DND-41 (cell line): ENCODE data around the gene PBX3.

Experiments used
- ATAC-seq: fragments of 200-7000 bp; cut with Tn5 transposase; 3 replicates; pipeline ENCODE4 v1.9.1; 2021; ENCODE audit warnings: low read depth; ENCODE audit not compliant: insufficient read depth
- DNase-seq: peaks from one replicate; pipeline ENCODE4 v3.0.0-alpha.2; 2020
- H2AFZ ChIP-seq: 2 replicates; pipeline ENCODE4 v1.6.0; 2012; ENCODE audit warnings: low read depth, low read length
- H3K27ac ChIP-seq: 2 replicates; pipeline ENCODE4 v1.5.1; 2012; ENCODE audit warnings: low read length, inconsistent platforms
- H3K27me3 ChIP-seq: fragments of 200-600 bp; sonication (generic); 2 replicates; pipeline ENCODE4 v1.6.0; 2012; ENCODE audit warnings: low read length, mild to moderate bottlenecking, inconsistent platforms; ENCODE audit not compliant: insufficient read depth, poor library complexity
- H3K36me3 ChIP-seq: 2 replicates; pipeline ENCODE4 v1.5.1; 2012; ENCODE audit warnings: low read length, inconsistent platforms; ENCODE audit not compliant: insufficient read depth
- H3K4me1 ChIP-seq: 2 replicates; pipeline ENCODE4 v1.5.1; 2012; ENCODE audit warnings: mild to moderate bottlenecking, low read length; ENCODE audit not compliant: insufficient read depth
- H3K4me2 ChIP-seq: 2 replicates; pipeline ENCODE4 v1.6.0; 2012; ENCODE audit warnings: mild to moderate bottlenecking, moderate library complexity, low read length, inconsistent platforms; ENCODE audit not compliant: insufficient read depth
- H3K4me3 ChIP-seq, 2 experiments: fragments of 200-600 bp in 1 of 2; shearing (Covaris generic) in 1 of 2; 2 replicates each; pipeline ENCODE4 v1.5.1; 2012 to 2016; ENCODE audit warnings: inconsistent platforms in 2 of 2, low read length in 2 of 2, mild to moderate bottlenecking in 2 of 2, low read depth in 1 of 2, moderate library complexity in 1 of 2
- H3K79me2 ChIP-seq: 2 replicates; pipeline ENCODE4 v1.6.0; 2012; ENCODE audit warnings: low read length, inconsistent platforms; ENCODE audit not compliant: insufficient read depth
- H3K9ac ChIP-seq: 2 replicates; pipeline ENCODE4 v1.6.0; 2012; ENCODE audit warnings: low read depth, mild to moderate bottlenecking, inconsistent platforms, low read length, moderate library complexity
- H3K9me3 ChIP-seq: 2 replicates; pipeline ENCODE4 v1.5.1; 2012; ENCODE audit warnings: low read length, moderate library complexity, mild to moderate bottlenecking, inconsistent platforms; ENCODE audit not compliant: insufficient read depth, severe bottlenecking
- H4K20me1 ChIP-seq: 2 replicates; pipeline ENCODE4 v1.6.0; 2012; ENCODE audit warnings: low read length; ENCODE audit not compliant: insufficient read depth
- CTCF ChIP-seq: IDR thresholded peaks from 2 replicates; pipeline ENCODE4 v1.5.1; 2012; ENCODE audit warnings: borderline replicate concordance, low read length, moderate library complexity, mild to moderate bottlenecking; ENCODE audit not compliant: poor library complexity, severe bottlenecking; ENCODE audit errors: extremely low read depth
- EZH2 ChIP-seq: IDR thresholded peaks from 3 replicates; pipeline ENCODE4 v1.6.1; 2012; ENCODE audit warnings: borderline replicate concordance, low read depth, mild to moderate bottlenecking, moderate library complexity, low read length, inconsistent platforms; ENCODE audit not compliant: severe bottlenecking

Gene PBX3

GRCh38 chr9:125745682-125746016, 1.5 kb upstream of the PBX3 start:
- H3K79me2 ChIP-seq = peaks cover 22% of the 10 kb centered on the region
- TF ChIP-seq CTCF = no peak
- no peak for TF ChIP-seq EZH2
- peak overlapping the region; percentile 61 for H3K27ac ChIP-seq
- peak overlapping the region; percentile 67 for H2AFZ ChIP-seq
- ATAC-seq = no peak
- peak overlapping the region; percentile 85 for H3K9ac ChIP-seq
- peaks cover 3% of the 10 kb centered on the region for H3K36me3 ChIP-seq
- H3K27me3 ChIP-seq = no peaks in the 10 kb centered on the region
- peaks cover 7% of the 10 kb centered on the region; the same call in 1 of the 2 replicates for H4K20me1 ChIP-seq
- DNase-seq = no peak
- peak overlapping the region; percentile 86 for H3K4me2 ChIP-seq
- H3K9me3 ChIP-seq = no peaks in the 10 kb centered on the region
- H3K4me1 ChIP-seq = peaks cover 40% of the 10 kb centered on the region
- peak overlapping the region in 1 of 2 experiments; percentile 99; a peak in 2 of 4 replicates for H3K4me3 ChIP-seq

- ATAC-seq = peak; percentile 90
- DNase-seq = peak; percentile 97
- peak overlapping the region in 1 of 2 experiments; percentile 99; a peak in 2 of 4 replicates for H3K4me3 ChIP-seq
- H3K4me2 ChIP-seq = peak overlapping the region; percentile 86
- TF ChIP-seq CTCF (no peak), EZH2 (no peak)
- no peaks in the 10 kb centered on the region for H3K9me3 ChIP-seq
- peak overlapping the region; percentile 92 for H3K27ac ChIP-seq
- peaks cover 6% of the 10 kb centered on the region for H3K36me3 ChIP-seq
- H4K20me1 ChIP-seq = peaks cover 7% of the 10 kb centered on the region; the same call in 1 of the 2 replicates
- no peaks in the 10 kb centered on the region for H3K27me3 ChIP-seq
- peaks cover 26% of the 10 kb centered on the region for H3K79me2 ChIP-seq
- peak overlapping the region; percentile 85 for H3K9ac ChIP-seq
- peak overlapping the region; percentile 79 for H2AFZ ChIP-seq
- H3K4me1 ChIP-seq = peaks cover 45% of the 10 kb centered on the region
These were observed 978 bp upstream of the PBX3 start for GRCh38 chr9:125746017-125746773.

- TF ChIP-seq CTCF = no peak
- peaks cover 29% of the 10 kb centered on the region for H3K79me2 ChIP-seq
- H4K20me1 ChIP-seq = peaks cover 7% of the 10 kb centered on the region; the same call in 1 of the 2 replicates
- no peaks in the 10 kb centered on the region for H3K27me3 ChIP-seq
- H3K27ac ChIP-seq = peak overlapping the region; percentile 39; the same call in 1 of the 2 replicates
- DNase-seq (no peak), ATAC-seq (no peak)
- peak overlapping the region; percentile 85 for H3K9ac ChIP-seq
- peak overlapping the region in 1 of 2 experiments; percentile 99; a peak in 2 of 4 replicates for H3K4me3 ChIP-seq
- H3K4me2 ChIP-seq = peak overlapping the region; percentile 86
- peaks cover 49% of the 10 kb centered on the region for H3K4me1 ChIP-seq
- H2AFZ ChIP-seq = no peak overlapping the region
- peaks cover 6% of the 10 kb centered on the region for H3K36me3 ChIP-seq
- no peaks in the 10 kb centered on the region for H3K9me3 ChIP-seq
These were observed 460 bp upstream of the PBX3 start for GRCh38 chr9:125746774-125747052.
